IMR-90 (cell line): Measurements from ENCODE around the gene DENND1A. TPM values are rescaled to one million over a fixed set of nuclear protein-coding genes. Genes with fewer than 3 reads are reported as not detected.

ENCODE experiments used
- ATAC-seq: fragments of 200-7000 bp; cut with Tn5 transposase; 2 replicates; pipeline ENCODE4 v1.9.1; 2020; ENCODE audit warnings: low read depth, mild to moderate bottlenecking, moderate library complexity
- BruUV-seq: library from RNA; stranded (reverse); fragments of 400-500 nt; replicated peaks from 2 replicates; lab custom pipeline; 2021; lab: Mats Ljungman, UMichigan
- CTCF ChIA-PET: fragments of 300-600 bp; formaldehyde crosslinking; extraction: SDS; loops from one replicate; lab custom pipeline; 2021; ENCODE audit warnings: antibody characterized with exemption; lab: Yijun Ruan, JAX
- POLR2A ChIA-PET: fragments of 300-600 bp; sonication (Branson Sonifier 250); formaldehyde crosslinking; loops from one replicate; lab custom pipeline; 2022; ENCODE audit warnings: antibody characterized with exemption; ENCODE audit not compliant: unreplicated experiment; lab: Charles Lee
- DNase-seq: peaks from one replicate; pipeline ENCODE4 v3.0.0; 2013
- H2AFZ ChIP-seq: replicated peaks from 2 replicates; pipeline ENCODE3; 2013; ENCODE audit warnings: low read length, mild to moderate bottlenecking; ENCODE audit not compliant: poor library complexity
- H2AK5ac ChIP-seq: 2 replicates; pipeline ENCODE4 v1.6.1; 2013; ENCODE audit warnings: low read depth, low read length, inconsistent platforms
- H2AK9ac ChIP-seq: replicated peaks from 2 replicates; pipeline ENCODE3; 2013; ENCODE audit warnings: mild to moderate bottlenecking, low read depth, low read length, moderate library complexity; ENCODE audit not compliant: poor library complexity
- H2BK120ac ChIP-seq: 2 replicates; pipeline ENCODE4 v1.6.1; 2013; ENCODE audit warnings: low read depth, low read length, inconsistent platforms
- H2BK15ac ChIP-seq: 3 replicates; pipeline ENCODE4 v1.6.1; 2013; ENCODE audit warnings: low read depth, low read length, inconsistent platforms
- H2BK20ac ChIP-seq: 2 replicates; pipeline ENCODE4 v1.6.1; 2013; ENCODE audit warnings: low read depth, mild to moderate bottlenecking, inconsistent platforms, low read length, moderate library complexity
- H2BK5ac ChIP-seq: 2 replicates; pipeline ENCODE4 v1.6.1; 2013; ENCODE audit warnings: mild to moderate bottlenecking, low read depth, low read length, inconsistent platforms; ENCODE audit not compliant: poor library complexity, severe bottlenecking
- H3K14ac ChIP-seq: replicated peaks from 2 replicates; pipeline ENCODE4 v1.6.1; 2013; ENCODE audit warnings: low read depth, low read length, inconsistent platforms
- H3K18ac ChIP-seq: 2 replicates; pipeline ENCODE4 v1.6.1; 2013; ENCODE audit warnings: low read depth, low read length, control low read depth
- H3K23ac ChIP-seq: 2 replicates; pipeline ENCODE4 v1.6.1; 2013; ENCODE audit warnings: low read depth, low read length, inconsistent platforms
- H3K27ac ChIP-seq: 2 replicates; pipeline ENCODE4 v1.5.1; 2013; ENCODE audit warnings: mild to moderate bottlenecking, control low read depth, low read length; ENCODE audit not compliant: insufficient read depth
- H3K27me3 ChIP-seq: 2 replicates; pipeline ENCODE4 v1.6.1; 2013; ENCODE audit warnings: low read length; ENCODE audit not compliant: control insufficient read depth, insufficient read depth
- H3K36me3 ChIP-seq: 2 replicates; pipeline ENCODE4 v1.6.1; 2013; ENCODE audit warnings: low read length, mixed read lengths; ENCODE audit not compliant: control insufficient read depth, insufficient read depth
- H3K4ac ChIP-seq: 2 replicates; pipeline ENCODE4 v1.6.1; 2013; ENCODE audit warnings: low read depth, low read length, inconsistent platforms
- H3K4me1 ChIP-seq: 2 replicates; pipeline ENCODE4 v1.6.1; 2013; ENCODE audit warnings: low read length, mixed read lengths; ENCODE audit not compliant: control insufficient read depth, insufficient read depth
- H3K4me2 ChIP-seq: 2 replicates; pipeline ENCODE4 v1.6.1; 2013; ENCODE audit warnings: low read depth, mild to moderate bottlenecking, control low read depth, low read length, moderate library complexity
- H3K4me3 ChIP-seq: 2 replicates; pipeline ENCODE4 v1.5.1; 2013; ENCODE audit warnings: low read depth, mild to moderate bottlenecking, control low read depth, low read length, moderate library complexity; ENCODE audit not compliant: insufficient read depth
- H3K56ac ChIP-seq: 2 replicates; pipeline ENCODE4 v1.6.1; 2013; ENCODE audit warnings: low read length, inconsistent platforms; ENCODE audit not compliant: insufficient read depth; ENCODE audit errors: extremely low read depth
- H3K79me1 ChIP-seq, 2 experiments: 2 replicates each; pipeline ENCODE4 v1.6.1; 2013; ENCODE audit warnings: low read length in 2 of 2, inconsistent platforms in 1 of 2, low read depth in 1 of 2
- H3K9ac ChIP-seq: 2 replicates; pipeline ENCODE4 v1.6.1; 2013; ENCODE audit warnings: low read depth, low read length, control low read depth
- H3K9me1 ChIP-seq: 2 replicates; pipeline ENCODE4 v1.6.1; 2013; ENCODE audit warnings: low read length, inconsistent platforms; ENCODE audit not compliant: insufficient read depth
- H3K9me3 ChIP-seq: 2 replicates; pipeline ENCODE4 v1.6.1; 2013; ENCODE audit warnings: low read length; ENCODE audit not compliant: control insufficient read depth, insufficient read depth
- H4K20me1 ChIP-seq: 2 replicates; pipeline ENCODE4 v1.6.1; 2013; ENCODE audit warnings: low read length, inconsistent platforms; ENCODE audit not compliant: insufficient read depth
- H4K5ac ChIP-seq: 2 replicates; pipeline ENCODE4 v1.6.1; 2013; ENCODE audit warnings: mild to moderate bottlenecking, low read depth, low read length, control low read depth
- H4K8ac ChIP-seq, 2 experiments: 2 replicates each; pipeline ENCODE4 v1.6.1; 2013; ENCODE audit warnings: low read depth in 2 of 2, low read length in 2 of 2, control low read depth in 1 of 2, inconsistent platforms in 1 of 2
- H4K91ac ChIP-seq: 2 replicates; pipeline ENCODE4 v1.6.1; 2013; ENCODE audit warnings: low read depth, low read length, inconsistent platforms; ENCODE audit not compliant: insufficient read depth
- BHLHE40 ChIP-seq: fragments of 150-350 bp; IDR thresholded peaks from 2 replicates; pipeline ENCODE4 v1.6.1; 2016; ENCODE audit warnings: mild to moderate bottlenecking, low read depth, low read length
- CEBPB ChIP-seq: IDR thresholded peaks from 2 replicates; pipeline ENCODE4 v1.6.1; 2012; ENCODE audit warnings: low read depth, low read length, improper control_type of control experiment
- CHD1 ChIP-seq: IDR thresholded peaks from 2 replicates; pipeline ENCODE4 v1.6.1; 2012; ENCODE audit warnings: low read depth, low read length, improper control_type of control experiment
- FOS ChIP-seq: fragments of 150-350 bp; IDR thresholded peaks from 2 replicates; pipeline ENCODE4 v1.6.1; 2016; ENCODE audit warnings: low read depth, low read length
- MAFK ChIP-seq: IDR thresholded peaks from 2 replicates; pipeline ENCODE4 v1.6.1; 2012; ENCODE audit warnings: low read depth, low read length, improper control_type of control experiment
- MAZ ChIP-seq: IDR thresholded peaks from 2 replicates; pipeline ENCODE4 v1.6.1; 2012; ENCODE audit warnings: low read depth, mild to moderate bottlenecking, low read length, improper control_type of control experiment, moderate library complexity, borderline replicate concordance
- MXI1 ChIP-seq: IDR thresholded peaks from 2 replicates; pipeline ENCODE4 v1.6.1; 2012; ENCODE audit warnings: low read depth, mild to moderate bottlenecking, low read length, moderate library complexity, borderline replicate concordance
- NFE2L2 ChIP-seq: fragments of 150-350 bp; IDR thresholded peaks from 2 replicates; pipeline ENCODE4 v1.6.1; 2016; ENCODE audit warnings: low read depth, mild to moderate bottlenecking, low read length
- POLR2A ChIP-seq: IDR thresholded peaks from 2 replicates; pipeline ENCODE4 v1.6.1; 2012; ENCODE audit warnings: mild to moderate bottlenecking, low read depth, low read length
- RAD21 ChIP-seq: IDR thresholded peaks from 2 replicates; pipeline ENCODE4 v1.6.1; 2012; ENCODE audit warnings: low read length, improper control_type of control experiment
- RCOR1 ChIP-seq: IDR thresholded peaks from 2 replicates; pipeline ENCODE4 v1.6.1; 2012; ENCODE audit warnings: mild to moderate bottlenecking, low read length, improper control_type of control experiment; ENCODE audit not compliant: insufficient replicate concordance
- RFX5 ChIP-seq: IDR thresholded peaks from 2 replicates; pipeline ENCODE4 v1.8.0; 2012; ENCODE audit warnings: low read depth, mild to moderate bottlenecking, low read length, moderate library complexity
- SMC3 ChIP-seq: fragments of 150-350 bp; IDR thresholded peaks from 2 replicates; pipeline ENCODE4 v1.6.1; 2016; ENCODE audit warnings: low read depth, mild to moderate bottlenecking, antibody characterized with exemption, low read length, moderate library complexity
- dilution Hi-C: fragments of 300-500 bp; cut with HindIII; formaldehyde crosslinking; loops from one replicate; pipeline ENCODE4 v1.14.3; 2018; ENCODE audit warnings: low sequenced_read_pairs; ENCODE audit not compliant: unreplicated experiment
- in situ Hi-C: fragments of 300-500 bp; cut with MboI; formaldehyde crosslinking; loops from 3 replicates; pipeline ENCODE4 v1.14.3; 2019; ENCODE audit warnings: low sequenced_read_pairs, inconsistent platforms, mixed read lengths
- intact Hi-C: fragments of 100-400 bp; cut with micrococcal nuclease; formaldehyde crosslinking; loops from 2 replicates; pipeline ENCODE4 v1.10.0; 2022
- polyA plus RNA-seq, 3 experiments: library from polyadenylated mRNA; depleted of rRNA; stranded (reverse); fragments of >200 nt; gene quantifications; 2 replicates each; pipeline ENCODE4 v1.2.3, GENCODE V29; 2012; ENCODE audit warnings: low replicate concordance in 1 of 3
- total RNA-seq: library from RNA; depleted of rRNA; stranded (reverse); fragments of >200 nt; gene quantifications from 2 replicates; pipeline ENCODE4 v1.2.3, GENCODE V29; 2012
- TF ChIP-seq, protein P1 (sequence below): fragments of 150-350 bp; IDR thresholded peaks from 2 replicates; pipeline ENCODE4 v1.6.1; 2017; ENCODE audit warnings: mild to moderate bottlenecking, antibody characterized with exemption, low read length, low read depth
- TF ChIP-seq, protein P2 (sequence below): fragments of 150-350 bp; IDR thresholded peaks from 2 replicates; pipeline ENCODE4 v1.6.1; 2016; ENCODE audit warnings: low read depth, mild to moderate bottlenecking, low read length, moderate library complexity, borderline replicate concordance
- TF ChIP-seq, protein P3 (sequence below): conservative IDR thresholded peaks from 2 replicates; pipeline ENCODE4 v1.5.1; 2012; ENCODE audit warnings: mild to moderate bottlenecking, low read depth, low read length, improper control_type of control experiment

DENND1A gene
- total and polyA plus RNA-seq, 2 of the 4 experiments (the other 2 are of a cell fraction) = 21.4 to 27.6 TPM

DNA sequence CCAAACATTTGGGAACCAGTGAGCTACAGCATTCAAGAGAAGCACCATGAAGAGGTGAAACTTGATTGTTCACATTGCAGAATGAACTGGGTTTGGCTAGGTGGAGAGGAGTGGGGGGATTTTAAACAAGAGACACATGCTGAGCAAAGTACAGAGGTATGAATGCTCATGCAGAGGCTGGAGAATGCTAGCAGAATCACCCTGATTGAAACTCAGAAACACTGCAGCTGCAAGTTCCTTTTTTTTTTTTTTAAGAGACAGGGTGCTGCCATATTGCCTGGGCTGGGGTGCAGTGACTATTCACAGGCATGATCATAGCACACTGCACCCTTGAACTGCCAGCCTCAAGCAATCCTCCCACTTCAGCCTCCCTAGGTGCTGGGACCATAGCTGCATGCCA is 35.1 kb downstream of the DENND1A start:
- Histone ChIP-seq H3K9me1 (peaks cover 8% of the 10 kb centered on the region; the same call in 1 of the 2 replicates), H2BK120ac (no peak overlapping the region), H4K8ac (no peak overlapping the region), H2AFZ (no peak overlapping the region), H3K18ac (no peak overlapping the region), H3K23ac (no peak overlapping the region), H3K36me3 (no peaks in the 10 kb centered on the region), H3K4me2 (no peak overlapping the region), H4K20me1 (peaks cover 28% of the 10 kb centered on the region), H3K4ac (no peak overlapping the region), H2BK20ac (no peak overlapping the region), H2BK5ac (no peak overlapping the region), H4K5ac (no peak overlapping the region), H3K14ac (no peak overlapping the region), H3K9me3 (no peaks in the 10 kb centered on the region), H3K9ac (no peak overlapping the region), H2AK9ac (no peak overlapping the region), H3K4me3 (no peak overlapping the region), H2AK5ac (no peak overlapping the region), H3K79me1 (peaks cover 25 to 39% of the 10 kb centered on the region in 2 experiments), H3K4me1 (no peaks in the 10 kb centered on the region; the same call in 1 of the 2 replicates), H3K27me3 (no peaks in the 10 kb centered on the region), H3K27ac (no peak overlapping the region), H2BK15ac (no peak overlapping the region), H3K56ac (no peak overlapping the region), H4K91ac (no peak overlapping the region)
- dilution Hi-C loops (no loop called here), intact Hi-C loops (no loop called here), in situ Hi-C loops (no loop called here)
- TF ChIP-seq BHLHE40 = no peak
- TF ChIP-seq, protein P1, sequence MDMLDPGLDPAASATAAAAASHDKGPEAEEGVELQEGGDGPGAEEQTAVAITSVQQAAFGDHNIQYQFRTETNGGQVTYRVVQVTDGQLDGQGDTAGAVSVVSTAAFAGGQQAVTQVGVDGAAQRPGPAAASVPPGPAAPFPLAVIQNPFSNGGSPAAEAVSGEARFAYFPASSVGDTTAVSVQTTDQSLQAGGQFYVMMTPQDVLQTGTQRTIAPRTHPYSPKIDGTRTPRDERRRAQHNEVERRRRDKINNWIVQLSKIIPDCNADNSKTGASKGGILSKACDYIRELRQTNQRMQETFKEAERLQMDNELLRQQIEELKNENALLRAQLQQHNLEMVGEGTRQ = no peak
- TF ChIP-seq SMC3 = no peak
- TF ChIP-seq NFE2L2 = no peak
- TF ChIP-seq MAFK = no peak
- TF ChIP-seq RAD21 = no peak
- TF ChIP-seq POLR2A = no peak
- TF ChIP-seq, protein P2, sequence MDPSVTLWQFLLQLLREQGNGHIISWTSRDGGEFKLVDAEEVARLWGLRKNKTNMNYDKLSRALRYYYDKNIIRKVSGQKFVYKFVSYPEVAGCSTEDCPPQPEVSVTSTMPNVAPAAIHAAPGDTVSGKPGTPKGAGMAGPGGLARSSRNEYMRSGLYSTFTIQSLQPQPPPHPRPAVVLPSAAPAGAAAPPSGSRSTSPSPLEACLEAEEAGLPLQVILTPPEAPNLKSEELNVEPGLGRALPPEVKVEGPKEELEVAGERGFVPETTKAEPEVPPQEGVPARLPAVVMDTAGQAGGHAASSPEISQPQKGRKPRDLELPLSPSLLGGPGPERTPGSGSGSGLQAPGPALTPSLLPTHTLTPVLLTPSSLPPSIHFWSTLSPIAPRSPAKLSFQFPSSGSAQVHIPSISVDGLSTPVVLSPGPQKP = no peak
- no peak for TF ChIP-seq FOS
- no peak for TF ChIP-seq CEBPB
- TF ChIP-seq RFX5 = no peak
- TF ChIP-seq RCOR1 = no peak
- TF ChIP-seq, protein P3, sequence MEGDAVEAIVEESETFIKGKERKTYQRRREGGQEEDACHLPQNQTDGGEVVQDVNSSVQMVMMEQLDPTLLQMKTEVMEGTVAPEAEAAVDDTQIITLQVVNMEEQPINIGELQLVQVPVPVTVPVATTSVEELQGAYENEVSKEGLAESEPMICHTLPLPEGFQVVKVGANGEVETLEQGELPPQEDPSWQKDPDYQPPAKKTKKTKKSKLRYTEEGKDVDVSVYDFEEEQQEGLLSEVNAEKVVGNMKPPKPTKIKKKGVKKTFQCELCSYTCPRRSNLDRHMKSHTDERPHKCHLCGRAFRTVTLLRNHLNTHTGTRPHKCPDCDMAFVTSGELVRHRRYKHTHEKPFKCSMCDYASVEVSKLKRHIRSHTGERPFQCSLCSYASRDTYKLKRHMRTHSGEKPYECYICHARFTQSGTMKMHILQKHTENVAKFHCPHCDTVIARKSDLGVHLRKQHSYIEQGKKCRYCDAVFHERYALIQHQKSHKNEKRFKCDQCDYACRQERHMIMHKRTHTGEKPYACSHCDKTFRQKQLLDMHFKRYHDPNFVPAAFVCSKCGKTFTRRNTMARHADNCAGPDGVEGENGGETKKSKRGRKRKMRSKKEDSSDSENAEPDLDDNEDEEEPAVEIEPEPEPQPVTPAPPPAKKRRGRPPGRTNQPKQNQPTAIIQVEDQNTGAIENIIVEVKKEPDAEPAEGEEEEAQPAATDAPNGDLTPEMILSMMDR = no peak
- no peak for TF ChIP-seq MAZ
- TF ChIP-seq CHD1 = no peak
- no peak for TF ChIP-seq MXI1
- no TSS peak for BruUV-seq
- ATAC-seq (no peak), DNase-seq (no peak)
- ChIA-PET CTCF (interaction anchor here (0.6 kb wide), 1 partner anchor 217 kb away, joined by 8 read pairs; no protein-coding TSS in a partner anchor), POLR2A (no interaction called here)
